Muscle of leg (tissue), 11 donors: ENCODE results near the gene CERS6. TPM values are rescaled to one million over a fixed set of nuclear protein-coding genes. Genes with fewer than 3 reads are reported as not detected.

Experiments used
- DNase-seq: peaks from one replicate; pipeline ENCODE4 v3.0.0; 2013
- H3K27ac ChIP-seq: one replicate; pipeline ENCODE4 v1.5.1; 2013; ENCODE audit warnings: mild to moderate bottlenecking, low read length, control low read depth
- H3K27me3 ChIP-seq: one replicate; pipeline ENCODE4 v1.6.1; 2013; ENCODE audit warnings: low read length; ENCODE audit not compliant: control insufficient read depth, insufficient read depth
- H3K36me3 ChIP-seq: one replicate; pipeline ENCODE4 v1.6.1; 2013; ENCODE audit warnings: low read length; ENCODE audit not compliant: control insufficient read depth, insufficient read depth
- H3K4me1 ChIP-seq: one replicate; pipeline ENCODE4 v1.6.1; 2013; ENCODE audit warnings: low read length; ENCODE audit not compliant: control insufficient read depth, insufficient read depth
- H3K4me3 ChIP-seq: one replicate; pipeline ENCODE4 v1.5.1; 2013; ENCODE audit warnings: low read length, control low read depth
- H3K9me3 ChIP-seq: replicated peaks from 2 replicates; pipeline ENCODE4 v1.6.1; 2013; ENCODE audit warnings: low read depth, low read length; ENCODE audit not compliant: control insufficient read depth
- WGBS: methylation state at CpG from one replicate; pipeline ENCODE4 v1.1.5; 2013; ENCODE audit warnings: missing lambda C conversion rate; ENCODE audit not compliant: insufficient coverage; 5-methylcytosine and 5-hydroxymethylcytosine counted together
- polyA plus RNA-seq, 8 donors: library from polyadenylated mRNA; unstranded; fragments of 120-200 nt; gene quantifications; one replicate each; pipeline versions ENCODE4 v1.2.1 to v1.2.3, GENCODE V29; 2013; ENCODE audit warnings: inconsistent platforms in 1 of 8, low replicate concordance in 1 of 8; ENCODE audit not compliant: insufficient read length in 8 of 8, insufficient read depth in 1 of 8
- total RNA-seq: library from RNA; stranded (reverse); fragments of 120-200 nt; gene quantifications from one replicate; pipeline ENCODE4 v1.2.4, GENCODE V29; 2013

Gene CERS6
- total and polyA plus RNA-seq, 9 donors: 21.2 to 54.4 (median 39.0) TPM

- Histone ChIP-seq H3K36me3 (no peaks in the 10 kb centered on the region), H3K9me3 (no peaks in the 10 kb centered on the region), H3K4me1 (no peaks in the 10 kb centered on the region), H3K27me3 (no peaks in the 10 kb centered on the region), H3K4me3 (no peak overlapping the region), H3K27ac (no peak overlapping the region)
- WGBS: no CpG with 5 or more reads among the region's 3 CpGs
- no peak for DNase-seq
Observed at GRCh38 chr2:168811696-168812095, 355.6 kb downstream of the CERS6 start.

GRCh38 chr2:168814046-168814445 is 358.0 kb downstream of the CERS6 start:
- whole genome bisulfite sequencing: no CpG with 5 or more reads among the region's 2 CpGs
- H3K27ac ChIP-seq: no peak overlapping the region

GRCh38 chr2:168814939-168815907 is 359.2 kb downstream of the CERS6 start:
- no CpG with 5 or more reads among the region's 1 CpG for WGBS
- H3K27ac ChIP-seq: no peak overlapping the region
- peaks cover 4% of the 10 kb centered on the region for H3K4me1 ChIP-seq
- H3K4me3 ChIP-seq: no peak overlapping the region
- no peaks in the 10 kb centered on the region for H3K36me3 ChIP-seq
- no peaks in the 10 kb centered on the region for H3K9me3 ChIP-seq
- DNase-seq: peak; percentile 58
- no peaks in the 10 kb centered on the region for H3K27me3 ChIP-seq

More at GRCh38 chr2:168814046-168814445, 358.0 kb downstream of the CERS6 start:
- DNase-seq: no peak
- H3K27me3 ChIP-seq: no peaks in the 10 kb centered on the region
- H3K36me3 ChIP-seq: no peaks in the 10 kb centered on the region
- no peaks in the 10 kb centered on the region for H3K9me3 ChIP-seq
- no peak overlapping the region for H3K4me3 ChIP-seq
- H3K4me1 ChIP-seq: peaks cover 2% of the 10 kb centered on the region

- H3K4me1 ChIP-seq: peaks cover 4% of the 10 kb centered on the region
- no peaks in the 10 kb centered on the region for H3K9me3 ChIP-seq
- no peak overlapping the region for H3K4me3 ChIP-seq
- H3K36me3 ChIP-seq: no peaks in the 10 kb centered on the region
- WGBS: 83% methylated on average over 3 of the region's 3 CpGs
- H3K27ac ChIP-seq: no peak overlapping the region
- H3K27me3 ChIP-seq: no peaks in the 10 kb centered on the region
- no peak for DNase-seq
Observed at GRCh38 chr2:168816369-168816768, 360.3 kb downstream of the CERS6 start.

GRCh38 chr2:168819050-168819715 is 363.1 kb downstream of the CERS6 start:
- Histone ChIP-seq H3K27me3 (no peaks in the 10 kb centered on the region), H3K36me3 (no peaks in the 10 kb centered on the region), H3K27ac (no peak overlapping the region), H3K4me1 (peaks cover 4% of the 10 kb centered on the region), H3K9me3 (no peaks in the 10 kb centered on the region), H3K4me3 (no peak overlapping the region)
- no CpG with 5 or more reads among the region's 10 CpGs for WGBS
- DNase-seq: peak; percentile 41

- no peak overlapping the region for H3K4me3 ChIP-seq
Observed at GRCh38 chr2:168819829-168820489, 363.9 kb downstream of the CERS6 start.

GRCh38 chr2:168821577-168821976 is 365.5 kb downstream of the CERS6 start:
- no peak overlapping the region for H3K4me3 ChIP-seq
- H3K27ac ChIP-seq: no peak overlapping the region
- H3K36me3 ChIP-seq: no peaks in the 10 kb centered on the region
- H3K27me3 ChIP-seq: no peaks in the 10 kb centered on the region
- peaks cover 4% of the 10 kb centered on the region for H3K4me1 ChIP-seq
- no peak for DNase-seq
- no peaks in the 10 kb centered on the region for H3K9me3 ChIP-seq
- 92% methylated on average over 6 of the region's 8 CpGs for WGBS

More at GRCh38 chr2:168819829-168820489, 363.9 kb downstream of the CERS6 start:
- Histone ChIP-seq H3K27ac (no peak overlapping the region), H3K9me3 (no peaks in the 10 kb centered on the region), H3K36me3 (no peaks in the 10 kb centered on the region), H3K27me3 (no peaks in the 10 kb centered on the region), H3K4me1 (peaks cover 4% of the 10 kb centered on the region)
- DNase-seq: no peak
- 86% methylated on average over 3 of the region's 6 CpGs for WGBS

- H3K27me3 ChIP-seq: no peaks in the 10 kb centered on the region
- H3K27ac ChIP-seq: no peak overlapping the region
- 100% methylated on average over 1 of the region's 1 CpG for WGBS
- H3K9me3 ChIP-seq: no peaks in the 10 kb centered on the region
- no peak for DNase-seq
- no peak overlapping the region for H3K4me3 ChIP-seq
- H3K36me3 ChIP-seq: no peaks in the 10 kb centered on the region
- H3K4me1 ChIP-seq: peaks cover 4% of the 10 kb centered on the region
Observed at GRCh38 chr2:168821992-168822391, 365.9 kb downstream of the CERS6 start.
